Myocyte (in vitro differentiated cells): Measurements from ENCODE around the gene TSPAN18. TPM values are rescaled to one million over a fixed set of nuclear protein-coding genes. Genes with fewer than 3 reads are reported as not detected.

Source experiments
- DNase-seq: peaks from one replicate; pipeline ENCODE4 v3.0.0-alpha.2; 2012; ENCODE audit warnings: low read depth
- total RNA-seq: library from RNA; depleted of rRNA; stranded (reverse); fragments of >200 nt; gene quantifications from 2 replicates; pipeline ENCODE4 v1.2.3, GENCODE V29; 2014

TSPAN18 gene
- total RNA-seq, 1 donor from 2014 or later, result 1.3 TPM

GRCh38 chr11:44759743-44760476, 33.1 kb downstream of the TSPAN18 start:
- no peak for DNase-seq

GRCh38 chr11:44760477-44760872, 33.7 kb downstream of the TSPAN18 start:
- DNase-seq, result no peak

GRCh38 chr11:44760917-44761550, 34.3 kb downstream of the TSPAN18 start:
- peak; percentile 85 for DNase-seq

GRCh38 chr11:44761551-44761961, 34.8 kb downstream of the TSPAN18 start:
- DNase-seq, result no peak

GRCh38 chr11:44763121-44763820, 36.5 kb downstream of the TSPAN18 start:
- peak; percentile 19 for DNase-seq

GRCh38 chr11:44764583-44764982, 37.8 kb downstream of the TSPAN18 start:
- DNase-seq, result no peak

- DNase-seq, result peak; percentile 55
Measured at GRCh38 chr11:44765026-44765595, 38.3 kb downstream of the TSPAN18 start.

GRCh38 chr11:44765676-44766075, 38.9 kb downstream of the TSPAN18 start:
- no peak for DNase-seq

GRCh38 chr11:44766112-44766971, 39.6 kb downstream of the TSPAN18 start:
- peak; percentile 94 for DNase-seq

- DNase-seq, result peak; percentile 19
Measured at GRCh38 chr11:44766972-44767278, 40.2 kb downstream of the TSPAN18 start.

- DNase-seq, result no peak
Measured at GRCh38 chr11:44767421-44767820, 40.7 kb downstream of the TSPAN18 start.

- no peak for DNase-seq
Measured at GRCh38 chr11:44770401-44770800, 43.6 kb downstream of the TSPAN18 start.

GRCh38 chr11:44771252-44771734, 44.5 kb downstream of the TSPAN18 start:
- no peak for DNase-seq

- no peak for DNase-seq
Measured at GRCh38 chr11:44771841-44772240, 45.1 kb downstream of the TSPAN18 start.

- no peak for DNase-seq
Measured at GRCh38 chr11:44773351-44773965, 46.7 kb downstream of the TSPAN18 start.

- peak; percentile 17 for DNase-seq
Measured at GRCh38 chr11:44774108-44774507, 47.3 kb downstream of the TSPAN18 start.

- no peak for DNase-seq
Measured at GRCh38 chr11:44774731-44775130, 48.0 kb downstream of the TSPAN18 start.

- peak; percentile 57 for DNase-seq
Measured at GRCh38 chr11:44775366-44775984, 48.7 kb downstream of the TSPAN18 start.

GRCh38 chr11:44775985-44776446, 49.3 kb downstream of the TSPAN18 start:
- no peak for DNase-seq
